Measurements from ENCODE around the gene CARMIL1.

DNA sequence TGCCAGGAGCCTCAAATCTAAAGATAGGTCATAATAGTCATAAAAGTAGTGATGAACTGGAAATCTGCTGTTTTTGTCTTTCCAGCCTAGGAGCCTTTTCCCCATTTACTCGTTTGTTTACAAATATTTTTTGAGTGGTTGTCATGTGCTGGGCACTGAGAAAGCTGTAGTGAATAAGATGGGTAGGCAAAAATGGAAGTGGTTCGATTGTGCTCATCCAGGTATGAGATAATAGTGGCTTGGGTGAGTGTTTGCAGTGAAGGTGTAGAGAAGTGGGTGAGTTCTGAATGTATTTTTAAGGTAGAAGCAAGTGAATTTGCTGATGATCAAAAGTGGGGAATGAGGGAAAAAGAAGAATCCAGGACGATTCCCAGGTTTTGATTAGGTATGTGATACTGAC is 53.0 kb downstream of the CARMIL1 start:
- TF ChIP-seq, protein P1, sequence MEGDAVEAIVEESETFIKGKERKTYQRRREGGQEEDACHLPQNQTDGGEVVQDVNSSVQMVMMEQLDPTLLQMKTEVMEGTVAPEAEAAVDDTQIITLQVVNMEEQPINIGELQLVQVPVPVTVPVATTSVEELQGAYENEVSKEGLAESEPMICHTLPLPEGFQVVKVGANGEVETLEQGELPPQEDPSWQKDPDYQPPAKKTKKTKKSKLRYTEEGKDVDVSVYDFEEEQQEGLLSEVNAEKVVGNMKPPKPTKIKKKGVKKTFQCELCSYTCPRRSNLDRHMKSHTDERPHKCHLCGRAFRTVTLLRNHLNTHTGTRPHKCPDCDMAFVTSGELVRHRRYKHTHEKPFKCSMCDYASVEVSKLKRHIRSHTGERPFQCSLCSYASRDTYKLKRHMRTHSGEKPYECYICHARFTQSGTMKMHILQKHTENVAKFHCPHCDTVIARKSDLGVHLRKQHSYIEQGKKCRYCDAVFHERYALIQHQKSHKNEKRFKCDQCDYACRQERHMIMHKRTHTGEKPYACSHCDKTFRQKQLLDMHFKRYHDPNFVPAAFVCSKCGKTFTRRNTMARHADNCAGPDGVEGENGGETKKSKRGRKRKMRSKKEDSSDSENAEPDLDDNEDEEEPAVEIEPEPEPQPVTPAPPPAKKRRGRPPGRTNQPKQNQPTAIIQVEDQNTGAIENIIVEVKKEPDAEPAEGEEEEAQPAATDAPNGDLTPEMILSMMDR (conservative IDR thresholded peaks at IDR 0.05 in 1 of 2, IDR thresholded peaks at IDR 0.05 in 1 of 2; ENCODE audit: extremely low read depth in 1 of 2, insufficient read depth in 1 of 2, low read depth in 1 of 2, low read length in 2 of 2), result no peak
- TF ChIP-seq EZH2 (IDR thresholded peaks at IDR 0.05; ENCODE audit: borderline replicate concordance, low read length), result no peak
